Neural cell (in vitro differentiated cells): ENCODE measurements around the gene DNAAF9.

Experiments used
- CTCF ChIP-seq: fragments of 450-650 bp; IDR thresholded peaks from 2 replicates; pipeline ENCODE4 v1.5.1; 2014; ENCODE audit warnings: antibody characterized with exemption, mild to moderate bottlenecking, moderate library complexity; ENCODE audit not compliant: poor library complexity, severe bottlenecking
- EP300 ChIP-seq: fragments of 450-650 bp; conservative IDR thresholded peaks from 2 replicates; pipeline ENCODE4 v1.6.1; 2014; ENCODE audit warnings: antibody characterized with exemption, mild to moderate bottlenecking, moderate library complexity; ENCODE audit not compliant: poor library complexity, severe bottlenecking
- MXI1 ChIP-seq: fragments of 450-650 bp; conservative IDR thresholded peaks from 2 replicates; pipeline ENCODE4 v1.6.1; 2014; ENCODE audit warnings: antibody characterized with exemption, mild to moderate bottlenecking; ENCODE audit not compliant: poor library complexity, severe bottlenecking
- REST ChIP-seq: IDR thresholded peaks from 2 replicates; pipeline ENCODE4 v1.6.1; 2012; ENCODE audit warnings: borderline replicate concordance

GRCh38 chr20:3406481-3407039 is 909 bp downstream of the DNAAF9 start:
- TF ChIP-seq CTCF, result no peak
- no peak for TF ChIP-seq EP300
- no peak for TF ChIP-seq MXI1
- TF ChIP-seq REST, result peak; percentile 80
